ENCODE results near the gene MSRB3. TPM values are rescaled to one million over a fixed set of nuclear protein-coding genes. Genes with fewer than 3 reads are reported as not detected.
"Not testable (repeated sequence)": the region's sequence is repeated elsewhere in the genome, so short reads cannot be mapped to it uniquely, and the experiment has no call there.

MSRB3 gene
- total and polyA plus RNA-seq, 9 donors: 32.0 to 46.4 (median 41.0) TPM

- not testable (repeated sequence) for H3K36me3 ChIP-seq (ENCODE audit: control insufficient read depth, insufficient read depth, low read length); H3K27ac ChIP-seq (ENCODE audit: low read length); H3K27me3 ChIP-seq (ENCODE audit: control insufficient read depth, insufficient read depth, low read length); H3K4me1 ChIP-seq (ENCODE audit: control insufficient read depth, insufficient read depth, low read length); DNase-seq; H3K4me3 ChIP-seq (ENCODE audit: low read length)
- H3K9me3 ChIP-seq (replicated peaks; ENCODE audit: control insufficient read depth, low read depth, low read length): peaks cover 11% of the 10 kb centered on the region
- 96% methylated on average over 3 of the region's 3 CpGs for WGBS (ENCODE audit: insufficient coverage)
Measured at GRCh38 chr12:65483891-65484516, 205.5 kb downstream of the MSRB3 start.

- Histone ChIP-seq H3K27ac (ENCODE audit: low read length) (no peak overlapping the region), H3K27me3 (ENCODE audit: control insufficient read depth, insufficient read depth, low read length) (no peaks in the 10 kb centered on the region), H3K9me3 (replicated peaks; ENCODE audit: control insufficient read depth, low read depth, low read length) (peaks cover 11% of the 10 kb centered on the region), H3K36me3 (ENCODE audit: control insufficient read depth, insufficient read depth, low read length) (no peaks in the 10 kb centered on the region), H3K4me3 (ENCODE audit: low read length) (no peak overlapping the region), H3K4me1 (ENCODE audit: control insufficient read depth, insufficient read depth, low read length) (no peaks in the 10 kb centered on the region)
- 94% methylated on average over 3 of the region's 4 CpGs for WGBS (ENCODE audit: insufficient coverage)
- DNase-seq: no peak
Measured at GRCh38 chr12:65488197-65488596, 209.7 kb downstream of the MSRB3 start.

GRCh38 chr12:65490250-65490649 is 211.8 kb downstream of the MSRB3 start:
- no peaks in the 10 kb centered on the region for H3K4me1 ChIP-seq (ENCODE audit: control insufficient read depth, insufficient read depth, low read length)
- H3K27me3 ChIP-seq (ENCODE audit: control insufficient read depth, insufficient read depth, low read length): no peaks in the 10 kb centered on the region
- DNase-seq: no peak
- no peaks in the 10 kb centered on the region for H3K36me3 ChIP-seq (ENCODE audit: control insufficient read depth, insufficient read depth, low read length)
- H3K9me3 ChIP-seq (replicated peaks; ENCODE audit: control insufficient read depth, low read depth, low read length): no peaks in the 10 kb centered on the region
- H3K27ac ChIP-seq (ENCODE audit: low read length): no peak overlapping the region
- no peak overlapping the region for H3K4me3 ChIP-seq (ENCODE audit: low read length)

GRCh38 chr12:65492998-65493912 is 214.8 kb downstream of the MSRB3 start:
- 88% methylated on average over 1 of the region's 1 CpG for WGBS (ENCODE audit: insufficient coverage)
- H3K4me3 ChIP-seq (ENCODE audit: low read length): no peak overlapping the region
- DNase-seq: no peak
- H3K27me3 ChIP-seq (ENCODE audit: control insufficient read depth, insufficient read depth, low read length): no peaks in the 10 kb centered on the region
- H3K9me3 ChIP-seq (replicated peaks; ENCODE audit: control insufficient read depth, low read depth, low read length): no peaks in the 10 kb centered on the region
- H3K4me1 ChIP-seq (ENCODE audit: control insufficient read depth, insufficient read depth, low read length): peaks cover 3% of the 10 kb centered on the region
- no peaks in the 10 kb centered on the region for H3K36me3 ChIP-seq (ENCODE audit: control insufficient read depth, insufficient read depth, low read length)
- H3K27ac ChIP-seq (ENCODE audit: low read length): no peak overlapping the region

GRCh38 chr12:65493913-65494245 is 215.4 kb downstream of the MSRB3 start:
- peaks cover 3% of the 10 kb centered on the region for H3K4me1 ChIP-seq (ENCODE audit: control insufficient read depth, insufficient read depth, low read length)
- H3K4me3 ChIP-seq (ENCODE audit: low read length): no peak overlapping the region
- no peaks in the 10 kb centered on the region for H3K27me3 ChIP-seq (ENCODE audit: control insufficient read depth, insufficient read depth, low read length)
- H3K27ac ChIP-seq (ENCODE audit: low read length): no peak overlapping the region
- no peaks in the 10 kb centered on the region for H3K9me3 ChIP-seq (replicated peaks; ENCODE audit: control insufficient read depth, low read depth, low read length)
- no peaks in the 10 kb centered on the region for H3K36me3 ChIP-seq (ENCODE audit: control insufficient read depth, insufficient read depth, low read length)
- no CpG with 5 or more reads among the region's 1 CpG for WGBS (ENCODE audit: insufficient coverage)
- DNase-seq: no peak

GRCh38 chr12:65494537-65494936 is 216.1 kb downstream of the MSRB3 start:
- Histone ChIP-seq H3K27ac (ENCODE audit: low read length) (no peak overlapping the region), H3K9me3 (replicated peaks; ENCODE audit: control insufficient read depth, low read depth, low read length) (no peaks in the 10 kb centered on the region), H3K4me1 (ENCODE audit: control insufficient read depth, insufficient read depth, low read length) (peaks cover 3% of the 10 kb centered on the region), H3K36me3 (ENCODE audit: control insufficient read depth, insufficient read depth, low read length) (no peaks in the 10 kb centered on the region), H3K4me3 (ENCODE audit: low read length) (no peak overlapping the region), H3K27me3 (ENCODE audit: control insufficient read depth, insufficient read depth, low read length) (no peaks in the 10 kb centered on the region)
- WGBS (ENCODE audit: insufficient coverage): no CpG with 5 or more reads among the region's 2 CpGs
- peak; percentile 14 for DNase-seq

GRCh38 chr12:65495233-65495632 is 216.8 kb downstream of the MSRB3 start:
- Histone ChIP-seq H3K4me3 (ENCODE audit: low read length) (no peak overlapping the region), H3K9me3 (replicated peaks; ENCODE audit: control insufficient read depth, low read depth, low read length) (no peaks in the 10 kb centered on the region), H3K27ac (ENCODE audit: low read length) (no peak overlapping the region), H3K27me3 (ENCODE audit: control insufficient read depth, insufficient read depth, low read length) (no peaks in the 10 kb centered on the region), H3K4me1 (ENCODE audit: control insufficient read depth, insufficient read depth, low read length) (peaks cover 6% of the 10 kb centered on the region), H3K36me3 (ENCODE audit: control insufficient read depth, insufficient read depth, low read length) (no peaks in the 10 kb centered on the region)
- 42% methylated on average over 2 of the region's 2 CpGs for WGBS (ENCODE audit: insufficient coverage)
- DNase-seq: no peak

GRCh38 chr12:65496617-65497016 is 218.1 kb downstream of the MSRB3 start:
- Histone ChIP-seq H3K27me3 (ENCODE audit: control insufficient read depth, insufficient read depth, low read length) (no peaks in the 10 kb centered on the region), H3K36me3 (ENCODE audit: control insufficient read depth, insufficient read depth, low read length) (no peaks in the 10 kb centered on the region), H3K4me3 (ENCODE audit: low read length) (no peak overlapping the region), H3K4me1 (ENCODE audit: control insufficient read depth, insufficient read depth, low read length) (peaks cover 15% of the 10 kb centered on the region), H3K9me3 (replicated peaks; ENCODE audit: control insufficient read depth, low read depth, low read length) (no peaks in the 10 kb centered on the region), H3K27ac (ENCODE audit: low read length) (no peak overlapping the region)
- WGBS (ENCODE audit: insufficient coverage): 27% methylated on average over 2 of the region's 2 CpGs
- DNase-seq: peak; percentile 39

GRCh38 chr12:65497660-65498059 is 219.2 kb downstream of the MSRB3 start:
- WGBS (ENCODE audit: insufficient coverage): no CpG with 5 or more reads among the region's 4 CpGs
- no peak overlapping the region for H3K27ac ChIP-seq (ENCODE audit: low read length)
- no peak overlapping the region for H3K4me3 ChIP-seq (ENCODE audit: low read length)
- H3K36me3 ChIP-seq (ENCODE audit: control insufficient read depth, insufficient read depth, low read length): no peaks in the 10 kb centered on the region
- no peaks in the 10 kb centered on the region for H3K9me3 ChIP-seq (replicated peaks; ENCODE audit: control insufficient read depth, low read depth, low read length)
- H3K27me3 ChIP-seq (ENCODE audit: control insufficient read depth, insufficient read depth, low read length): no peaks in the 10 kb centered on the region
- peaks cover 15% of the 10 kb centered on the region for H3K4me1 ChIP-seq (ENCODE audit: control insufficient read depth, insufficient read depth, low read length)
- DNase-seq: no peak

GRCh38 chr12:65499167-65499566 is 220.7 kb downstream of the MSRB3 start:
- Histone ChIP-seq H3K27ac (ENCODE audit: low read length) (no peak overlapping the region), H3K27me3 (ENCODE audit: control insufficient read depth, insufficient read depth, low read length) (no peaks in the 10 kb centered on the region), H3K36me3 (ENCODE audit: control insufficient read depth, insufficient read depth, low read length) (no peaks in the 10 kb centered on the region), H3K9me3 (replicated peaks; ENCODE audit: control insufficient read depth, low read depth, low read length) (no peaks in the 10 kb centered on the region), H3K4me3 (ENCODE audit: low read length) (no peak overlapping the region), H3K4me1 (ENCODE audit: control insufficient read depth, insufficient read depth, low read length) (peaks cover 15% of the 10 kb centered on the region)
- DNase-seq: no peak
- WGBS (ENCODE audit: insufficient coverage): 100% methylated on average over 1 of the region's 7 CpGs

Data from muscle of leg (tissue), 11 donors.